ENCODE data around the gene KLK12. TPM values are rescaled to one million over a fixed set of nuclear protein-coding genes. Genes with fewer than 3 reads are reported as not detected.

KLK12 gene
- total and polyA plus RNA-seq, 2 donors (not counting 3 experiments of a cell fraction or from before 2014, with no cell fraction given), result not detected

DNA sequence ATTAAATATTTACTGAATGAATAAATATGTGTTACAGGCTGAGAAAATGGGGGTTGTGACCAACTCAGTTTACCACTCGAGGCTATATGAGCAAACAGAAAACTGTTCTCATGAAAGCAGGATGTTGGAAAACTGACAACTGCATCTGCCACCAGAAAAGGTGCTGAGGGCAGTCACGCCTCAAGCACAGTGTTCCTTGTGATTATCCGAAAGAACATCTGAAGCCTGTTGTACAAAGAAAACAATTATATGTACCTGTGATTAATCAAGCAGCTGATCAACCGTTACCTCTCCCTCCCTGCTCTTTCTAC, 36.2 kb upstream of the KLK12 start:
- H3K4me2 ChIP-seq (ENCODE audit: insufficient read depth, low read length), result no peak overlapping the region
- ChIA-PET CTCF (no interaction called here), POLR2A (no interaction called here)
- no peaks in the 10 kb centered on the region for H4K20me1 ChIP-seq (replicated peaks; ENCODE audit: control insufficient read depth, extremely low read depth, insufficient read depth, low read length)
- dilution Hi-C loops (cut with MboI; ENCODE audit: extremely low pct_ligation_motif_present, low sequenced_read_pairs) (no loop called here), intact Hi-C loops (cut with micrococcal nuclease) (no loop called here)
- H3K9ac ChIP-seq (replicated peaks; ENCODE audit: extremely low read depth, insufficient read depth, low read length), result no peak overlapping the region
- H3K27ac ChIP-seq (ENCODE audit: insufficient read depth, low read depth, low read length), result no peak overlapping the region
- TF ChIP-seq FOS (IDR thresholded peaks at IDR 0.05; ENCODE audit: borderline replicate concordance, insufficient read depth, low read length) (no peak), GATA2 (IDR thresholded peaks at IDR 0.05; ENCODE audit: insufficient read depth, insufficient read length, low read depth, low read length) (no peak), EZH2 (IDR thresholded peaks at IDR 0.05; ENCODE audit: borderline replicate concordance, low read depth, low read length, severe bottlenecking) (no peak), POLR2A (IDR thresholded peaks at IDR 0.05; ENCODE audit: low read depth, low read length) (no peak), MYC (IDR thresholded peaks at IDR 0.05; ENCODE audit: low read depth, low read length) (no peak), JUN (IDR thresholded peaks at IDR 0.05; ENCODE audit: borderline replicate concordance, insufficient read depth, insufficient read length, low read depth) (no peak), POLR2AphosphoS5 (IDR thresholded peaks at IDR 0.05; ENCODE audit: insufficient read depth, low read depth, low read length) (no peak)
- TF ChIP-seq, protein P1, sequence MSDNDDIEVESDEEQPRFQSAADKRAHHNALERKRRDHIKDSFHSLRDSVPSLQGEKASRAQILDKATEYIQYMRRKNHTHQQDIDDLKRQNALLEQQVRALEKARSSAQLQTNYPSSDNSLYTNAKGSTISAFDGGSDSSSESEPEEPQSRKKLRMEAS (IDR thresholded peaks at IDR 0.05; ENCODE audit: insufficient read depth, insufficient read length), result no peak
- TF ChIP-seq, protein P2, sequence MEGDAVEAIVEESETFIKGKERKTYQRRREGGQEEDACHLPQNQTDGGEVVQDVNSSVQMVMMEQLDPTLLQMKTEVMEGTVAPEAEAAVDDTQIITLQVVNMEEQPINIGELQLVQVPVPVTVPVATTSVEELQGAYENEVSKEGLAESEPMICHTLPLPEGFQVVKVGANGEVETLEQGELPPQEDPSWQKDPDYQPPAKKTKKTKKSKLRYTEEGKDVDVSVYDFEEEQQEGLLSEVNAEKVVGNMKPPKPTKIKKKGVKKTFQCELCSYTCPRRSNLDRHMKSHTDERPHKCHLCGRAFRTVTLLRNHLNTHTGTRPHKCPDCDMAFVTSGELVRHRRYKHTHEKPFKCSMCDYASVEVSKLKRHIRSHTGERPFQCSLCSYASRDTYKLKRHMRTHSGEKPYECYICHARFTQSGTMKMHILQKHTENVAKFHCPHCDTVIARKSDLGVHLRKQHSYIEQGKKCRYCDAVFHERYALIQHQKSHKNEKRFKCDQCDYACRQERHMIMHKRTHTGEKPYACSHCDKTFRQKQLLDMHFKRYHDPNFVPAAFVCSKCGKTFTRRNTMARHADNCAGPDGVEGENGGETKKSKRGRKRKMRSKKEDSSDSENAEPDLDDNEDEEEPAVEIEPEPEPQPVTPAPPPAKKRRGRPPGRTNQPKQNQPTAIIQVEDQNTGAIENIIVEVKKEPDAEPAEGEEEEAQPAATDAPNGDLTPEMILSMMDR (IDR thresholded peaks at IDR 0.05; ENCODE audit: extremely low read depth in 1 of 2, insufficient read depth in 1 of 2, low read depth in 1 of 2, low read length in 2 of 2), result no peak
- BruUV-seq (replicated peaks), result no TSS peak
- H3K36me3 ChIP-seq (ENCODE audit: control insufficient read depth in 2 of 2, extremely low read depth in 1 of 2, insufficient read depth in 2 of 2, low read length in 2 of 2), result no peaks in the 10 kb centered on the region
- no peaks in the 10 kb centered on the region for H3K4me1 ChIP-seq (ENCODE audit: control insufficient read depth, extremely low read depth, insufficient read depth, low read length)
- H3K79me2 ChIP-seq (ENCODE audit: control insufficient read depth, insufficient read depth, low read length), result no peaks in the 10 kb centered on the region
- no peaks in the 10 kb centered on the region for H3K27me3 ChIP-seq (ENCODE audit: control insufficient read depth in 2 of 2, insufficient read depth in 2 of 2, low read length in 2 of 2)
- FAIRE-seq, result no peak
- H3K9me1 ChIP-seq (replicated peaks; ENCODE audit: control insufficient read depth, extremely low read depth, insufficient read depth, low read length), result no peaks in the 10 kb centered on the region
- DNase-seq (ENCODE audit: low read depth, low spot score), result no peak
- no peak overlapping the region for H2AFZ ChIP-seq (ENCODE audit: low read depth, low read length)
- no peak overlapping the region for H3K4me3 ChIP-seq (replicated peaks in 1 of 3; ENCODE audit: insufficient read depth in 1 of 3, low read depth in 1 of 3, low read length in 3 of 3)
- no peaks in the 10 kb centered on the region for H3K9me3 ChIP-seq (replicated peaks; ENCODE audit: control insufficient read depth, insufficient read depth, low read length)

Measured in endothelial cell of umbilical vein (primary cell).